A673 (cell line): Measurements from ENCODE around the gene PAPSS1. TPM values are rescaled to one million over a fixed set of nuclear protein-coding genes. Genes with fewer than 3 reads are reported as not detected.

Source experiments
- BruUV-seq: library from RNA; stranded (reverse); fragments of 400-500 nt; replicated peaks from 2 replicates; lab custom pipeline; 2021; lab: Mats Ljungman, UMichigan
- CTCF ChIA-PET: fragments of 300-600 bp; sonication (Branson Sonifier 250); formaldehyde crosslinking; loops from one replicate; lab custom pipeline; 2022; ENCODE audit warnings: antibody characterized with exemption; lab: Charles Lee
- POLR2A ChIA-PET: fragments of 300-600 bp; sonication (Branson Sonifier 250); formaldehyde crosslinking; loops from one replicate; lab custom pipeline; 2022; ENCODE audit warnings: antibody characterized with exemption; ENCODE audit not compliant: low non-redundant PET; lab: Charles Lee
- DNase-seq: peaks from one replicate; pipeline ENCODE4 v3.0.0-alpha.2; 2015; ENCODE audit warnings: low spot score
- H3K27ac ChIP-seq: fragments of 200-600 bp; sonication (generic); 2 replicates; pipeline ENCODE4 v1.5.1; 2016; ENCODE audit warnings: mixed run types, low read depth, mild to moderate bottlenecking, mixed read lengths, antibody characterized with exemption, low read length; ENCODE audit not compliant: poor library complexity, severe bottlenecking
- H3K27me3 ChIP-seq: fragments of 200-600 bp; sonication (generic); replicated peaks from 2 replicates; pipeline ENCODE4 v1.6.1; 2017; ENCODE audit warnings: mixed run types, low read depth, mild to moderate bottlenecking, mixed read lengths, antibody characterized with exemption, low read length; ENCODE audit not compliant: insufficient read depth, poor library complexity
- H3K36me3 ChIP-seq: fragments of 200-600 bp; sonication (generic); 2 replicates; pipeline ENCODE4 v1.6.1; 2016; ENCODE audit warnings: mixed run types, mild to moderate bottlenecking, mixed read lengths, antibody characterized with exemption, low read length; ENCODE audit not compliant: insufficient read depth, poor library complexity, severe bottlenecking
- H3K4me1 ChIP-seq: fragments of 200-600 bp; sonication (generic); 2 replicates; pipeline ENCODE4 v1.6.1; 2017; ENCODE audit warnings: mixed run types, mild to moderate bottlenecking, mixed read lengths, antibody characterized with exemption, low read length; ENCODE audit not compliant: insufficient read depth, poor library complexity, severe bottlenecking
- H3K4me3 ChIP-seq: fragments of 200-600 bp; sonication (generic); 2 replicates; pipeline ENCODE4 v1.5.1; 2016; ENCODE audit warnings: low read depth, mixed run types, mild to moderate bottlenecking, mixed read lengths, low read length; ENCODE audit not compliant: poor library complexity, severe bottlenecking
- H3K9me3 ChIP-seq: fragments of 200-600 bp; sonication (generic); 2 replicates; pipeline ENCODE4 v1.6.1; 2016; ENCODE audit warnings: mixed run types, low read depth, mild to moderate bottlenecking, mixed read lengths, antibody characterized with exemption, low read length; ENCODE audit not compliant: poor library complexity, severe bottlenecking
- CTCF ChIP-seq: fragments of 300-800, 200-600 bp; sonication (generic); conservative IDR thresholded peaks from 2 replicates; pipeline ENCODE4 v1.5.1; 2017; ENCODE audit warnings: low read depth, mild to moderate bottlenecking, antibody characterized with exemption, low read length, moderate library complexity, mixed read lengths
- EZH2 ChIP-seq: fragments of 200-600 bp; sonication (generic); IDR thresholded peaks from 2 replicates; pipeline ENCODE4 v1.6.1; 2017; ENCODE audit warnings: borderline replicate concordance, low read depth, mild to moderate bottlenecking, mixed read lengths, antibody characterized with exemption, low read length; ENCODE audit not compliant: poor library complexity, severe bottlenecking
- intact Hi-C: fragments of 100-400 bp; cut with micrococcal nuclease; formaldehyde crosslinking; loops from one replicate; pipeline ENCODE4 v1.10.0; 2022; ENCODE audit not compliant: unreplicated experiment
- total RNA-seq: library from RNA; stranded (reverse); gene quantifications from 2 replicates; pipeline ENCODE4 v1.2.3, GENCODE V29; 2021

PAPSS1 gene
- total RNA-seq, 1 experiment from 2014 or later: 150 TPM

GRCh38 chr4:107709916-107710315 is 10.1 kb downstream of the PAPSS1 start:
- CTCF ChIA-PET: no interaction called here
- H3K36me3 ChIP-seq: no peaks in the 10 kb centered on the region
- no TSS peak for BruUV-seq
- peak; percentile 63 for DNase-seq
- peaks cover 35% of the 10 kb centered on the region for H3K9me3 ChIP-seq
- no peaks in the 10 kb centered on the region for H3K27me3 ChIP-seq
- no peak overlapping the region for H3K27ac ChIP-seq
- TF ChIP-seq CTCF (no peak), EZH2 (no peak)
- H3K4me1 ChIP-seq: peaks cover 19% of the 10 kb centered on the region
- POLR2A ChIA-PET: interaction anchor here (0.9 kb wide), 1 partner anchor 10 kb away, joined by 3 read pairs; the partner anchor contains the start of gene PAPSS1
- intact Hi-C loops: no loop called here
- H3K4me3 ChIP-seq: no peak overlapping the region

- intact Hi-C loops: no loop called here
- H3K27ac ChIP-seq: no peak overlapping the region
- H3K36me3 ChIP-seq: no peaks in the 10 kb centered on the region
- peaks cover 7% of the 10 kb centered on the region for H3K4me1 ChIP-seq
- DNase-seq: no peak
- no peaks in the 10 kb centered on the region for H3K27me3 ChIP-seq
- H3K4me3 ChIP-seq: no peak overlapping the region
- TF ChIP-seq EZH2 (no peak), CTCF (no peak)
- BruUV-seq: no TSS peak
- POLR2A ChIA-PET: interaction anchor here (0.6 kb wide), 1 partner anchor 100 kb away, joined by 8 read pairs; no protein-coding TSS in a partner anchor
- peaks cover 52% of the 10 kb centered on the region for H3K9me3 ChIP-seq
- CTCF ChIA-PET: no interaction called here
Measured at GRCh38 chr4:107708225-107708624, 11.8 kb downstream of the PAPSS1 start.

GRCh38 chr4:107705742-107706556 is 14.1 kb downstream of the PAPSS1 start:
- intact Hi-C loops: no loop called here
- no peak overlapping the region for H3K27ac ChIP-seq
- ChIA-PET POLR2A (no interaction called here), CTCF (no interaction called here)
- DNase-seq: no peak
- H3K27me3 ChIP-seq: no peaks in the 10 kb centered on the region
- no peak overlapping the region for H3K4me3 ChIP-seq
- peaks cover 60% of the 10 kb centered on the region for H3K9me3 ChIP-seq
- BruUV-seq: no TSS peak
- peaks cover 7% of the 10 kb centered on the region for H3K36me3 ChIP-seq
- no peaks in the 10 kb centered on the region for H3K4me1 ChIP-seq
- no peak for TF ChIP-seq EZH2
- no peak for TF ChIP-seq CTCF
